ENCODE measurements around the gene EMSY.

DNA sequence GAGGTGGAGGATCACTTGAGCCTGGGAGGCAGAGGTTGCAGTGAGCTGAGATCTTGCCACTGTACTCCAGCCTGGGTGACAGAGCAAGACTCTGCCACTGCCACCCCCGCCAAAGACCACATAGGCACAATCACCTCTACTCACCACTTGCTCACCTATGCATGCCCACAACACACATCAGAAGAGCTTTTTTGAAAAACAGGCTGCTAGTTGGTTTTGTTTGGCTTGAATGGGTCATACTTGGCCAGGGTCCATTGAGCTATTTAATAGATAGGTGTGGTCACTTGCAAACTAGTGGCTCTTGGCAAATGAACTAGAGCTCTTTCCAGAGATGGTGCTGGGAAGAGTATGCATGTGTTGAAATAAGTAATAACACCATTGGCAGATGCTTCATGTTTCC lies 80.1 kb downstream of the EMSY start:
- no peak for TF ChIP-seq POLR2A (IDR thresholded peaks at IDR 0.05; ENCODE audit: low read depth, low read length)
- no peak for TF ChIP-seq TAF1 (IDR thresholded peaks at IDR 0.05; ENCODE audit: borderline replicate concordance, low read depth, low read length)

Data from GM12892 (cell line).